ENCODE data around the gene GREB1. TPM values are rescaled to one million over a fixed set of nuclear protein-coding genes. Genes with fewer than 3 reads are reported as not detected.

The GREB1 gene
- total RNA-seq, 2 donors from 2014 or later, result 0.15 to 1.1 TPM

- H3K27ac Mint-ChIP-seq, result no peak overlapping the region
- H3K9me3 ChIP-seq (ENCODE audit: control insufficient read depth, low read length, poor library complexity, severe bottlenecking), result no peaks in the 10 kb centered on the region
- H3K4me3 Mint-ChIP-seq, result no peak overlapping the region
- DNase-seq (no peak), ATAC-seq (no peak)
- H3K4me1 Mint-ChIP-seq, result peaks cover 5% of the 10 kb centered on the region
- peaks cover 49% of the 10 kb centered on the region for H3K27me3 Mint-ChIP-seq
- H3K36me3 Mint-ChIP-seq (ENCODE audit: low read depth), result peaks cover 4% of the 10 kb centered on the region
These were observed 16.5 kb downstream of the GREB1 start for GRCh38 chr2:11550302-11550701.

- Mint-ChIP-seq H3K4me1 (peaks cover 5% of the 10 kb centered on the region), H3K27me3 (peaks cover 56% of the 10 kb centered on the region), H3K36me3 (ENCODE audit: low read depth) (peaks cover 4% of the 10 kb centered on the region), H3K27ac (no peak overlapping the region), H3K4me3 (no peak overlapping the region)
- no peaks in the 10 kb centered on the region for H3K9me3 ChIP-seq (ENCODE audit: control insufficient read depth, low read length, poor library complexity, severe bottlenecking)
- ATAC-seq (no peak), DNase-seq (no peak)
These were observed 17.2 kb downstream of the GREB1 start for GRCh38 chr2:11550901-11551568.

GRCh38 chr2:11551569-11552259 lies 17.9 kb downstream of the GREB1 start:
- Mint-ChIP-seq H3K27me3 (peaks cover 63% of the 10 kb centered on the region), H3K4me3 (no peak overlapping the region), H3K36me3 (ENCODE audit: low read depth) (peaks cover 4% of the 10 kb centered on the region), H3K27ac (no peak overlapping the region), H3K4me1 (peaks cover 5% of the 10 kb centered on the region)
- ATAC-seq (no peak), DNase-seq (no peak)
- H3K9me3 ChIP-seq (ENCODE audit: control insufficient read depth, low read length, poor library complexity, severe bottlenecking), result no peaks in the 10 kb centered on the region

GRCh38 chr2:11552260-11552638 lies 18.4 kb downstream of the GREB1 start:
- no peak overlapping the region for H3K27ac Mint-ChIP-seq
- H3K4me3 Mint-ChIP-seq, result no peak overlapping the region
- H3K4me1 Mint-ChIP-seq, result peaks cover 5% of the 10 kb centered on the region
- no peak for DNase-seq
- H3K9me3 ChIP-seq (ENCODE audit: control insufficient read depth, low read length, poor library complexity, severe bottlenecking), result no peaks in the 10 kb centered on the region
- H3K36me3 Mint-ChIP-seq (ENCODE audit: low read depth), result peaks cover 4% of the 10 kb centered on the region
- H3K27me3 Mint-ChIP-seq, result peaks cover 66% of the 10 kb centered on the region
- no peak for ATAC-seq

GRCh38 chr2:11553661-11554398 lies 20.0 kb downstream of the GREB1 start:
- peaks cover 2% of the 10 kb centered on the region for H3K36me3 Mint-ChIP-seq (ENCODE audit: low read depth)
- no peak for DNase-seq
- H3K27me3 Mint-ChIP-seq, result peaks cover 68% of the 10 kb centered on the region
- no peaks in the 10 kb centered on the region for H3K9me3 ChIP-seq (ENCODE audit: control insufficient read depth, low read length, poor library complexity, severe bottlenecking)
- no peak for ATAC-seq
- no peak overlapping the region for H3K27ac Mint-ChIP-seq
- no peak overlapping the region for H3K4me3 Mint-ChIP-seq
- peaks cover 5% of the 10 kb centered on the region for H3K4me1 Mint-ChIP-seq

GRCh38 chr2:11554399-11554716 lies 20.5 kb downstream of the GREB1 start:
- H3K36me3 Mint-ChIP-seq (ENCODE audit: low read depth), result peaks cover 2% of the 10 kb centered on the region
- peak overlapping the region; percentile 22 for H3K4me3 Mint-ChIP-seq
- DNase-seq (no peak), ATAC-seq (no peak)
- peaks cover 5% of the 10 kb centered on the region for H3K4me1 Mint-ChIP-seq
- H3K27me3 Mint-ChIP-seq, result peaks cover 70% of the 10 kb centered on the region
- H3K27ac Mint-ChIP-seq, result no peak overlapping the region
- no peaks in the 10 kb centered on the region for H3K9me3 ChIP-seq (ENCODE audit: control insufficient read depth, low read length, poor library complexity, severe bottlenecking)

GRCh38 chr2:11556101-11556806 lies 22.4 kb downstream of the GREB1 start:
- Mint-ChIP-seq H3K27ac (no peak overlapping the region), H3K4me3 (no peak overlapping the region), H3K27me3 (peaks cover 85% of the 10 kb centered on the region), H3K36me3 (ENCODE audit: low read depth) (peaks cover 2% of the 10 kb centered on the region), H3K4me1 (peaks cover 5% of the 10 kb centered on the region)
- H3K9me3 ChIP-seq (ENCODE audit: control insufficient read depth, low read length, poor library complexity, severe bottlenecking), result no peaks in the 10 kb centered on the region
- ATAC-seq, result no peak
- no peak for DNase-seq

GRCh38 chr2:11558214-11558886 lies 24.5 kb downstream of the GREB1 start:
- H3K36me3 Mint-ChIP-seq (ENCODE audit: low read depth), result no peaks in the 10 kb centered on the region
- H3K27me3 Mint-ChIP-seq, result peaks cover 75% of the 10 kb centered on the region
- H3K27ac Mint-ChIP-seq, result no peak overlapping the region
- no peaks in the 10 kb centered on the region for H3K9me3 ChIP-seq (ENCODE audit: control insufficient read depth, low read length, poor library complexity, severe bottlenecking)
- DNase-seq (no peak), ATAC-seq (no peak)
- H3K4me3 Mint-ChIP-seq, result no peak overlapping the region
- peaks cover 5% of the 10 kb centered on the region for H3K4me1 Mint-ChIP-seq

GRCh38 chr2:11559066-11559785 lies 25.4 kb downstream of the GREB1 start:
- no peak for ATAC-seq
- no peak for DNase-seq
- Mint-ChIP-seq H3K27ac (no peak overlapping the region), H3K36me3 (ENCODE audit: low read depth) (no peaks in the 10 kb centered on the region), H3K27me3 (peaks cover 67% of the 10 kb centered on the region), H3K4me3 (no peak overlapping the region), H3K4me1 (peaks cover 3% of the 10 kb centered on the region)
- H3K9me3 ChIP-seq (ENCODE audit: control insufficient read depth, low read length, poor library complexity, severe bottlenecking), result no peaks in the 10 kb centered on the region

GRCh38 chr2:11559786-11560155 lies 25.9 kb downstream of the GREB1 start:
- ATAC-seq (no peak), DNase-seq (no peak)
- Mint-ChIP-seq H3K36me3 (ENCODE audit: low read depth) (no peaks in the 10 kb centered on the region), H3K27ac (no peak overlapping the region), H3K27me3 (peaks cover 61% of the 10 kb centered on the region), H3K4me3 (no peak overlapping the region), H3K4me1 (no peaks in the 10 kb centered on the region)
- H3K9me3 ChIP-seq (ENCODE audit: control insufficient read depth, low read length, poor library complexity, severe bottlenecking), result no peaks in the 10 kb centered on the region

GRCh38 chr2:11560806-11561205 lies 27.0 kb downstream of the GREB1 start:
- H3K27me3 Mint-ChIP-seq, result peaks cover 51% of the 10 kb centered on the region
- no peaks in the 10 kb centered on the region for H3K9me3 ChIP-seq (ENCODE audit: control insufficient read depth, low read length, poor library complexity, severe bottlenecking)
- H3K36me3 Mint-ChIP-seq (ENCODE audit: low read depth), result no peaks in the 10 kb centered on the region
- no peaks in the 10 kb centered on the region for H3K4me1 Mint-ChIP-seq
- H3K4me3 Mint-ChIP-seq, result no peak overlapping the region
- no peak for DNase-seq
- ATAC-seq, result no peak
- no peak overlapping the region for H3K27ac Mint-ChIP-seq

- no peaks in the 10 kb centered on the region for H3K4me1 Mint-ChIP-seq
- no peaks in the 10 kb centered on the region for H3K9me3 ChIP-seq (ENCODE audit: control insufficient read depth, low read length, poor library complexity, severe bottlenecking)
- ATAC-seq (no peak), DNase-seq (no peak)
- no peak overlapping the region for H3K27ac Mint-ChIP-seq
- no peaks in the 10 kb centered on the region for H3K36me3 Mint-ChIP-seq (ENCODE audit: low read depth)
- H3K27me3 Mint-ChIP-seq, result peaks cover 50% of the 10 kb centered on the region
- H3K4me3 Mint-ChIP-seq, result no peak overlapping the region
These were observed 28.2 kb downstream of the GREB1 start for GRCh38 chr2:11562011-11562410.

All from T-helper 17 cell (primary cell).